ENCODE measurements around the gene ARG2. TPM values are rescaled to one million over a fixed set of nuclear protein-coding genes. Genes with fewer than 3 reads are reported as not detected.

ARG2 gene
- total RNA-seq, 2 experiments from 2014 or later: 11.9 TPM

DNA sequence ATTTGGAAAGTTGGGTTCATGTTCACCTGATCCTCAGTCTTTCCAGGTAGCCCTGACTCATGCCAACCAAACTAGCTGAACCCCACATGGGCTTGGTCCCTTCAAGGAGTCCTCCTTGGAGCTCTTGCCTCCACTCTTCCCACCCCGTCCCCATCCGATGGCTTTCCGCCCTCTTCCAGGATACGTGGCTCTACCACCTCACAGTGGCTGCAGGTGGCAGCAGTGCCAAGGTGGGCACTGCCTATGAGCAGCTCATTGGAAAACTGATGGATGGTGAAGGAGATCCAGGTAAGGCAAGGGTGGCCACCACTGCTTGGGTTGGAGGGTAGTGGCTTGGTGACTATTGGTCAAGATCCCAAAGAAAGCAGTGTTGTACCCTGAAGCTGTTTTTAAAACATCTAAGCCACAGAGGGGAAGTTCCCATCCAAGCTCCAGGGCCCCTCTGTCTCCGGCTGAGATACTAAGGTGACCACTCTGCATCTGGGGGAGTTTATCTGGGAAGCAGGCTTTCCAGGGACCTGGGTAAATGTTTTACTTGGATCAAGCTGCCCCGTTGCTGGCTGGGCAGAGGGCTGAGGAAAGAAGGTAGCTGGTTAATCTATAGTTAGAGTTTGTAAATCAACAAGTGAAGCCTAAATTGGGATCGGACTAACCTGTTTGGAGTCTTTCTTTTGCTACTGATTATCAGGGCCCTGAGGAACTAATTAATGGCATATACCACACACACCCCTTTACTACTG lies 43.3 kb upstream of the ARG2 start:
- no peak for ATAC-seq
- H3K36me3 Mint-ChIP-seq (ENCODE audit: low read depth): no peaks in the 10 kb centered on the region
- ChIA-PET POLR2A (interaction anchor here (0.6 kb wide), 2 partner anchors 14 to 128 kb away, joined by 3 to 6 read pairs; no protein-coding TSS in a partner anchor), CTCF (interaction anchor here (0.6 to 1.9 kb wide), 5 partner anchors 8 to 149 kb away, joined by 3 to 6 read pairs (median 3); no protein-coding TSS in a partner anchor)
- no peaks in the 10 kb centered on the region for H3K9me3 Mint-ChIP-seq (ENCODE audit: low read depth)
- H3K4me1 Mint-ChIP-seq: no peaks in the 10 kb centered on the region
- H3K27ac Mint-ChIP-seq: no peak overlapping the region
- no peak for DNase-seq
- H3K27me3 Mint-ChIP-seq: peaks cover under 1% of the 10 kb centered on the region
- H3K4me3 Mint-ChIP-seq: no peak overlapping the region
- intact Hi-C loops (cut with DNase I, micrococcal nuclease): no loop called here

DNA sequence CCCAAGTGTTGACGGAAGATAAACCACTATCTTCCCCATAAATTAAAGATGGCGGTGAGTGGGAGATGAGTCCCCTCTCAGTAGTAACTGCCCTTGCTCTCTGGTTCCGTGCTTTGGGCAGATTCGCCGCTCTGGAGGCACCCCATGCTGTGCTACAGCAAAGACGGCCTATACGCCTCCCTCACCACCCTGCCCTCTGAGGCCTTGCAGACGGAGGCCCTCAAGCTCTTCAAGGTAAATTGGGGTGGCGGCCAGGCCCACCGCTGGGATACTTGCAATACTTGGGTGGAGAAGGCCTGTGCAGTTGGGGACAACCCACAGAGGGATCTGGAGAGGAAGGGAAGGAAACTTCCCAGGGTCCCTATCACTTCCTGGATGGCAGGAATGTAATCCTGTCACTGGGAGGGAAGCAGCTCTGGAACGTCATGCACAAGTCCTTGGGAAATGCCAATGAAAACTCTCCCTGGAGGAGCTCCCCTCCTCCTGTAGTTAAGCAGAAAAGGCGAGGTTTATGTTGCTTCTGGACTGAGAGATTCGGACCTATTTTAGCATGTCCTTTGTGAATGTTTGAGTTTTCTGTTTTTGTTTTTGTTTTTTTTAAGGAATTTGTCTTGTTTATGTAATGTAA lies 42.4 kb upstream of the ARG2 start:
- Mint-ChIP-seq H3K27ac (no peak overlapping the region), H3K4me1 (no peaks in the 10 kb centered on the region), H3K36me3 (ENCODE audit: low read depth) (no peaks in the 10 kb centered on the region), H3K9me3 (ENCODE audit: low read depth) (no peaks in the 10 kb centered on the region), H3K4me3 (no peak overlapping the region), H3K27me3 (no peaks in the 10 kb centered on the region)
- DNase-seq (no peak), ATAC-seq (no peak)
- POLR2A ChIA-PET: no interaction called here
- CTCF ChIA-PET: interaction anchor here (0.8 to 1.6 kb wide), 2 partner anchors 87 to 148 kb away, joined by 3 read pairs; no protein-coding TSS in a partner anchor
- intact Hi-C loops (cut with DNase I, micrococcal nuclease): no loop called here

DNA sequence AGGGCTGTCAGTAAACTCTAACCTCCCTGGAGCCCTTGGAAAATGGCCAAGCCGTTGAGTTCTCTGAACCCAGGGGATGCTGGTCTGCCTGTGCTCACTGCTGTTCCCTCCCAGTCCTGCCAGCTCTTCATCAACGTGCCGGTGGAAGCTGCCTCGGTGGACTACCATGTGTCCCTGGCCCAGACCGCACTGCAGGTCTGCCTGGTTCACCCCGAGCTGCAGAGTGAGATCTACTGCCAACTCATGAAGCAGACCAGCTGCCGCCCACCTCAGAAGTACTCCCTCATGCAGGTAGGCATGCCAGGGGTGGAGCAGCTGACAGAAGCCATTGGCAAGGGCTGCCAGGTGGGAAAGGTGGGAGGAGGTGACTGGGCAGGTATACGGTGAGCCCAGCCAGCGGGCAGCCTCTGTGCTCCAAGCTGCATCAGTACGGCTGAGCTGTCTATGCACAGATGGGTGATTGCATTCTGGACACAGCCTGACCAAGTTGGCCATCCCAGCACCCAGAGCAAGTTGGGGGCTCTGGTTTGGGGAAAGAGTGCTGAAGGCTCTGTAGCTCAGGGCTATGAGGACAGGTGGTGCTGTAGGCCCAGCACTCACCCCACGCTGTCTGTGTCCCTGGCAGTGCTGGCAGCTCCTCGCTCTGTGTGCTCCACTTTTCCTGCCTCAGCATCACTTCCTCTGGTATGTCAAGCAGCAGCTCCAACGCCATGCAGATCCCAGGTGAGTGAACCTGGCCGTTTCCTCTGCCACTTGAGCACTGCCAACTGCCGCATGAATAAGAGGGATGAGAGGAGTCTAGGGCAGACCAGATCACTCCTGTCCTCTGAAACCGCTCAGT lies 41.6 kb upstream of the ARG2 start:
- H3K9me3 Mint-ChIP-seq (ENCODE audit: low read depth): no peaks in the 10 kb centered on the region
- H3K27me3 Mint-ChIP-seq: no peaks in the 10 kb centered on the region
- no peaks in the 10 kb centered on the region for H3K4me1 Mint-ChIP-seq
- DNase-seq (no peak), ATAC-seq (no peak)
- intact Hi-C loops (cut with DNase I, micrococcal nuclease): no loop called here
- H3K27ac Mint-ChIP-seq: no peak overlapping the region
- H3K36me3 Mint-ChIP-seq (ENCODE audit: low read depth): no peaks in the 10 kb centered on the region
- no peak overlapping the region for H3K4me3 Mint-ChIP-seq
- ChIA-PET POLR2A (no interaction called here), CTCF (interaction anchor here (0.6 to 1.6 kb wide), 3 partner anchors 86 to 1517 kb away, joined by 3 to 4 read pairs (median 3); no protein-coding TSS in a partner anchor)

DNA sequence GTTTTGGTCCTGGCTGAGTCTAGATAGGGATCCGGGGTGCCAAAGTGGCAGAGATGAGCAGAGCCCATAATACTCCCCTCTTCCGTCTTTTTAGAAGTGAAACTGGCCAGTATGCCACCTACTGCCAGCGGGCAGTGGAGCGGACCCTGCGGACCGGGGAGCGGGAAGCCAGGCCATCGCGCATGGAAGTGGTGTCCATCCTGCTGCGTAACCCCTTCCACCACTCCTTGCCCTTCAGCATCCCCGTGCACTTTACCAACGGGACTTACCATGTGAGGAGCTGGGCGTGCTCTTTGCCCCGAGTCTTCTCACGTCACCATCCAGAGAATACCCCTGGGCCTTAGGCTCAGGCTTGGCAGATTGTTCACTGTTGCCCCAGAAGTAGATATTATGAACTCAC lies 40.7 kb upstream of the ARG2 start:
- no peak overlapping the region for H3K27ac Mint-ChIP-seq
- intact Hi-C loops (cut with DNase I, micrococcal nuclease): no loop called here
- H3K27me3 Mint-ChIP-seq: no peaks in the 10 kb centered on the region
- DNase-seq (no peak), ATAC-seq (no peak)
- no peaks in the 10 kb centered on the region for H3K4me1 Mint-ChIP-seq
- H3K4me3 Mint-ChIP-seq: no peak overlapping the region
- no peaks in the 10 kb centered on the region for H3K36me3 Mint-ChIP-seq (ENCODE audit: low read depth)
- CTCF ChIA-PET: interaction anchor here (0.6 to 7.9 kb wide), 7 partner anchors 7 to 154 kb away, joined by 3 to 59 read pairs (median 3); no protein-coding TSS in a partner anchor
- POLR2A ChIA-PET: no interaction called here
- no peaks in the 10 kb centered on the region for H3K9me3 Mint-ChIP-seq (ENCODE audit: low read depth)

DNA sequence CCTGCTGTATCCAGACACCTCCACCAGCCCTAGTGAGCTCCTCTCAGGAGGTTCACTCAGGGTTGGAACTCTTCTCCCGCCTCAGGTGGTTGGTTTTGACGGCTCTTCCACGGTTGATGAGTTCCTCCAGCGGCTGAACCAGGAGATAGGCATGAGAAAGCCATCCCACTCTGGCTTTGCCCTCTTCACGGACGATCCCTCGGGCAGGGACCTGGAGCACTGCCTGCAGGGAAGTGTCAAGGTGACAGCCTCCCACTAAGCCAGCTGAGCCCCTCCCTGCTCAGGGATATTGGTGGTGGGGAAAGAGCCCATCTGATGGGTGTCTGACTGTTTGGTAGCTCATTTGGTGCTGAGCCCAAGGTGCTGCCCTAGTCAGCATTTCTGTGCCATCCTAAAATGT lies 40.1 kb upstream of the ARG2 start:
- H3K27me3 Mint-ChIP-seq: no peaks in the 10 kb centered on the region
- H3K4me3 Mint-ChIP-seq: no peak overlapping the region
- no peak overlapping the region for H3K27ac Mint-ChIP-seq
- no peaks in the 10 kb centered on the region for H3K9me3 Mint-ChIP-seq (ENCODE audit: low read depth)
- ATAC-seq (no peak), DNase-seq (no peak)
- no peaks in the 10 kb centered on the region for H3K4me1 Mint-ChIP-seq
- intact Hi-C loops (cut with DNase I, micrococcal nuclease): no loop called here
- H3K36me3 Mint-ChIP-seq (ENCODE audit: low read depth): no peaks in the 10 kb centered on the region
- ChIA-PET CTCF (interaction anchor here (0.6 to 7.9 kb wide), 8 partner anchors 8 to 127 kb away, joined by 3 to 59 read pairs (median 4); no protein-coding TSS in a partner anchor), POLR2A (no interaction called here)

DNA sequence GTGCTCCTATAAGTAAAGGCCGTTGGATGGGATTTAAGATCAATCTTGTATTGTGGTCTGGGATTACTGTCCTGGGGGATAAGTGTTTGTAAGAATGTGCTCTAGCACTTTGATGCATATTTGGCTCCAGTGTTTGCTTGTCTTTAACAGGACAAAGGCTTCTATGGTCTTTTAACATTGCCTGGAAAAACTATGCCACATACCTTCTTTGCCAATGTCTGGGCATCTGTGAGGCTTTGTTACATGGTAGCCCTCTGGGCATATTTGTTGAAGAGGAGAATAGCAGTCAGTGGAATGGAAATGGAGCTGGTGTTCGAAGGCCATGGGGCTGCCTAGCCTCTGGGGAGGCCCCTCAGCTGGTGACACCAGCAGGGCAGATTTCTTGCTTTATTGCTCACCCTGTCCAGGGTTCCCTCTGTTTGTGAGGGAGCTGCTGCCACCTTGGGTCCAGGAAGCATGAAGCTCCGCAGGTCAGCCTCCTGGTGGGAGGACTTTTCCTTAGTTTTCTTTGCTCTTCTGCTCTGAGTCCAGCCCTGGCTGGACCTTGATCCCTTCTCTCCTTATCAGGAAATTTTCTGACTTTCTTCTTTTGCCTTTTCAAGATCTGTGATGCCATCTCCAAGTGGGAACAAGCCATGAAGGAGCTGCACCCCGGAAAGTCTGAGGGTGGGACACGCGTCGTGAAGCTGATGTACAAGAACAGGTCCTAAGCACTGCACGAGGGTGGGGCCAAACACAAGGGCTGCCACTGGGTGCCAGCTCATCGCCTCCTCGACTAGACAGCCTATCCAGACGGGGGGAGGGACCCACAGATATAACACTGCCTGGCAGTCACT lies 39.2 kb upstream of the ARG2 start:
- H3K4me3 Mint-ChIP-seq: no peak overlapping the region
- no peak overlapping the region for H3K27ac Mint-ChIP-seq
- POLR2A ChIA-PET: no interaction called here
- intact Hi-C loops (cut with DNase I, micrococcal nuclease): no loop called here
- H3K36me3 Mint-ChIP-seq (ENCODE audit: low read depth): no peaks in the 10 kb centered on the region
- CTCF ChIA-PET: interaction anchor here (0.6 to 7.9 kb wide), 15 partner anchors 9 to 643 kb away, joined by 3 to 59 read pairs (median 4); partner anchors contain the start of gene PIGH
- no peaks in the 10 kb centered on the region for H3K4me1 Mint-ChIP-seq
- no peaks in the 10 kb centered on the region for H3K9me3 Mint-ChIP-seq (ENCODE audit: low read depth)
- ATAC-seq: no peak
- no peak for DNase-seq
- no peaks in the 10 kb centered on the region for H3K27me3 Mint-ChIP-seq

DNA sequence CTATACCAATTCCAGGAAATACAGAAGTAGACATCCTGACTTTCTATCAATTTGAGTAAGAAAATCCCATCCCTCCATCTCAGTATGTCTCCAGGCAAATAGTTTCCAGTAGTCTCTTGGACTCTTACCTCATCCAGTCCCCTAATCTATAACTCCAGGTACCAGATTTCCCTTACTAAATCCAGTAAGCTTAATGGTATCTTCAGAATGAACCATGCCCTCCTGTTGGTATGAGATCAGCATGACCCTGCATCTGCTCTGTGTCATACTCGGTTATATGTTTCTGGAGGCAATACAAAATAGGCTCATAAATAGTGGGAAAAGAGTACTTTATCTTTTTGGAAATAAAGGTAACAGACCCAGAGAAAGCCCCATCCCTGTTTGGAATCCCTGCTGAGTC lies 38.1 kb upstream of the ARG2 start:
- no peak overlapping the region for H3K4me3 Mint-ChIP-seq
- no peak for DNase-seq
- ATAC-seq: no peak
- H3K27me3 Mint-ChIP-seq: no peaks in the 10 kb centered on the region
- CTCF ChIA-PET: interaction anchor here (0.8 to 7.9 kb wide), 9 partner anchors 10 to 157 kb away, joined by 3 to 59 read pairs (median 3); no protein-coding TSS in a partner anchor
- no peak overlapping the region for H3K27ac Mint-ChIP-seq
- POLR2A ChIA-PET: no interaction called here
- H3K36me3 Mint-ChIP-seq (ENCODE audit: low read depth): no peaks in the 10 kb centered on the region
- no peaks in the 10 kb centered on the region for H3K4me1 Mint-ChIP-seq
- intact Hi-C loops (cut with DNase I, micrococcal nuclease): no loop called here
- H3K9me3 Mint-ChIP-seq (ENCODE audit: low read depth): no peaks in the 10 kb centered on the region

DNA sequence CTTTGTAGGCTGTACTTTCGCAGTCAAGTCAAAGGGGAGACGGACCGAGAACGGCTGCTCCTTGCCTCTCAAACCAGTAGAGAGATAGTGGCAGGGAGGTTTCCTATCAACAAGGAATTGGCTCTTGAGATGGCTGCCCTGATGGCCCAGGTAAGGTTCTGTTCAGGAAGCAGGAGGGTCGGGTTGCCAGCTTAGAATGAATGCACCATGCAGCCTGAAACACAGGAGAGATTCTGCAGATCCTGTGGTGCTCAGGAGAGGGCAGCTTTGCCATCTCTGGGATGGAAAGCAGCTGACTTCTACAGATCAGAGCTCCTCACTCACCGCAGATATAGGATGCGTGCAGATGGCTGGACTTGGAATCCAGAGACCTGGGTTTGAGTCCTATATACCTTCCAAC lies 37.7 kb upstream of the ARG2 start:
- no peaks in the 10 kb centered on the region for H3K27me3 Mint-ChIP-seq
- intact Hi-C loops (cut with DNase I, micrococcal nuclease): no loop called here
- no peaks in the 10 kb centered on the region for H3K9me3 Mint-ChIP-seq (ENCODE audit: low read depth)
- H3K36me3 Mint-ChIP-seq (ENCODE audit: low read depth): no peaks in the 10 kb centered on the region
- ChIA-PET CTCF (interaction anchor here (0.8 to 7.9 kb wide), 5 partner anchors 11 to 155 kb away, joined by 3 to 59 read pairs (median 49); no protein-coding TSS in a partner anchor), POLR2A (no interaction called here)
- H3K27ac Mint-ChIP-seq: no peak overlapping the region
- no peaks in the 10 kb centered on the region for H3K4me1 Mint-ChIP-seq
- no peak overlapping the region for H3K4me3 Mint-ChIP-seq
- DNase-seq: no peak
- no peak for ATAC-seq

DNA sequence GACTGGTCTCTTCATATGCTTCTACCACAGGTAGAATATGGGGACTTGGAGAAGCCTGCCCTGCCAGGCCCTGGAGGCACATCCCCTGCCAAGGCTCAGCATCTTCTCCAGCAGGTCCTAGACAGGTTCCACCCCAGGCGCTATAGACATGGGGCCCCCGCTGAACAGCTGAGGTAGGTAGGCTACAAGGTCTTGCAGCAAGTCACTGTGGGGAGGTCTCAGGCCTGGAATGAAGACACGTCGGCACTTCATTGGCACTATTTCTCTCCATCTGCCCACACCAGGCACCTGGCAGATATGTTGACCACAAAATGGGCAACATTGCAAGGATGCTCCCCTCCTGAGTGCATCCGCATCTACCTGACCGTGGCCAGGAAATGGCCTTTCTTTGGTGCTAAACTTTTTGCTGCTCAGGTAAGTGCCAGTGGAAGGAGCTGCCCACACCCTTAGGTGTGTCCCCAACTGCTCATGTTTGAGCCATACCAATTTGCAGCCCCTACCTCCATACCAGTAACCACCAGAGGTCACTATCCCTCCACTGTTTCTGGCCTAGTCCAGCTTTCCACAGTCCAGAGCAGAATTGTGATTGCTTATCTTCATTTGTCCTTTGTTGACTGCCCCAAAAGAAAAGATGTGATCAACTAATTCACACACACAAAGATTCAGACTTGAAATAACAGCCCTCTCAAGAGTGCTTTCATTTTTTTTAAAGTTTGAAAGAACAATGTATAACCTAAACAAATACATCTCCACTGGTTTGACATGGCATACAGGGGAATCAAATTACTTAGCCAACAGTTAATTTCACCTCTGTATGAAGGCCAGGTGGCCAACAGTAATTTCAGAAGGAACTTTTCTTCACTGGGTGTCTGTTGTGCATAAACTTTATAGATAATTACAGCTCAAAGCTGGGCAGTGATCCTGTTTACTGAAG lies 35.7 kb upstream of the ARG2 start:
- H3K4me1 Mint-ChIP-seq: no peaks in the 10 kb centered on the region
- DNase-seq: peak; percentile 43
- peak; percentile 78 for ATAC-seq
- H3K27me3 Mint-ChIP-seq: no peaks in the 10 kb centered on the region
- CTCF ChIA-PET: interaction anchor here (0.7 to 7.9 kb wide), 15 partner anchors 9 to 202 kb away, joined by 3 to 59 read pairs (median 5); partner anchors contain the start of gene PIGH
- no peaks in the 10 kb centered on the region for H3K9me3 Mint-ChIP-seq (ENCODE audit: low read depth)
- no peaks in the 10 kb centered on the region for H3K36me3 Mint-ChIP-seq (ENCODE audit: low read depth)
- H3K27ac Mint-ChIP-seq: no peak overlapping the region
- H3K4me3 Mint-ChIP-seq: no peak overlapping the region
- POLR2A ChIA-PET: no interaction called here
- intact Hi-C loops (cut with DNase I, micrococcal nuclease): loop anchor here (1.0 to 2.0 kb wide), 3 partner anchors 83 to 120 kb away; no protein-coding TSS in a partner anchor

DNA sequence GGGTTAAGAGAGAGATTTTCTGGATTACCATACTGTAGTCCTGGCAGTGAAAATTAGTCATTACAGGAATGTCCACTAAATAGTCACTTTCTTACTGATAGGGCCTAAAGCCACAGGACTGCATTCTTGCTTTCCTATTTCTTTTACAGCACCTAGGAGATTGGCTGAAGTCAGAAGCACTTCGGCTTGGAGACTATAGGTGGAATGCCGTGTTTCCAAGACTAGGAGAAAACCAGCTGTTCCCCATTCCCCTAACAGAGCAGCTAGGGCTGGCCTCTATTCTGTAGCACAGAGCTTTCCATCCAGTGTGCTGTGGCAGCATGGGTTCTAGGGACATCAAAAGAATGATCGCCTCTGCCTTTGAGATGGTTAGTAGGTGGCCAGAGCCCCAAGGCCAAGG lies 34.7 kb upstream of the ARG2 start:
- DNase-seq (no peak), ATAC-seq (no peak)
- Mint-ChIP-seq H3K27me3 (no peaks in the 10 kb centered on the region), H3K9me3 (ENCODE audit: low read depth) (no peaks in the 10 kb centered on the region), H3K27ac (no peak overlapping the region), H3K36me3 (ENCODE audit: low read depth) (peaks cover 4% of the 10 kb centered on the region), H3K4me3 (no peak overlapping the region), H3K4me1 (no peaks in the 10 kb centered on the region)
- CTCF ChIA-PET: interaction anchor here (0.6 to 7.9 kb wide), 14 partner anchors 10 to 203 kb away, joined by 3 to 59 read pairs (median 5); partner anchors contain the start of gene PIGH
- POLR2A ChIA-PET: no interaction called here
- intact Hi-C loops (cut with DNase I, micrococcal nuclease): loop anchor here (1.0 to 2.0 kb wide), 3 partner anchors 82 to 119 kb away; no protein-coding TSS in a partner anchor

Data from activated CD4-positive, alpha-beta T cell treated with anti-CD3 and anti-CD28 coated beads for 36 hours (primary cell).